Measurements from ENCODE around the gene CHSY1.
A peak's percentile ranks its signal among the peaks of the same experiment; 100 is the strongest.
"Not testable (repeated sequence)": the region's sequence is repeated elsewhere in the genome, so short reads cannot be mapped to it uniquely, and the experiment has no call there.

Gene CHSY1, protein sequence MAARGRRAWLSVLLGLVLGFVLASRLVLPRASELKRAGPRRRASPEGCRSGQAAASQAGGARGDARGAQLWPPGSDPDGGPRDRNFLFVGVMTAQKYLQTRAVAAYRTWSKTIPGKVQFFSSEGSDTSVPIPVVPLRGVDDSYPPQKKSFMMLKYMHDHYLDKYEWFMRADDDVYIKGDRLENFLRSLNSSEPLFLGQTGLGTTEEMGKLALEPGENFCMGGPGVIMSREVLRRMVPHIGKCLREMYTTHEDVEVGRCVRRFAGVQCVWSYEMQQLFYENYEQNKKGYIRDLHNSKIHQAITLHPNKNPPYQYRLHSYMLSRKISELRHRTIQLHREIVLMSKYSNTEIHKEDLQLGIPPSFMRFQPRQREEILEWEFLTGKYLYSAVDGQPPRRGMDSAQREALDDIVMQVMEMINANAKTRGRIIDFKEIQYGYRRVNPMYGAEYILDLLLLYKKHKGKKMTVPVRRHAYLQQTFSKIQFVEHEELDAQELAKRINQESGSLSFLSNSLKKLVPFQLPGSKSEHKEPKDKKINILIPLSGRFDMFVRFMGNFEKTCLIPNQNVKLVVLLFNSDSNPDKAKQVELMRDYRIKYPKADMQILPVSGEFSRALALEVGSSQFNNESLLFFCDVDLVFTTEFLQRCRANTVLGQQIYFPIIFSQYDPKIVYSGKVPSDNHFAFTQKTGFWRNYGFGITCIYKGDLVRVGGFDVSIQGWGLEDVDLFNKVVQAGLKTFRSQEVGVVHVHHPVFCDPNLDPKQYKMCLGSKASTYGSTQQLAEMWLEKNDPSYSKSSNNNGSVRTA

DNA sequence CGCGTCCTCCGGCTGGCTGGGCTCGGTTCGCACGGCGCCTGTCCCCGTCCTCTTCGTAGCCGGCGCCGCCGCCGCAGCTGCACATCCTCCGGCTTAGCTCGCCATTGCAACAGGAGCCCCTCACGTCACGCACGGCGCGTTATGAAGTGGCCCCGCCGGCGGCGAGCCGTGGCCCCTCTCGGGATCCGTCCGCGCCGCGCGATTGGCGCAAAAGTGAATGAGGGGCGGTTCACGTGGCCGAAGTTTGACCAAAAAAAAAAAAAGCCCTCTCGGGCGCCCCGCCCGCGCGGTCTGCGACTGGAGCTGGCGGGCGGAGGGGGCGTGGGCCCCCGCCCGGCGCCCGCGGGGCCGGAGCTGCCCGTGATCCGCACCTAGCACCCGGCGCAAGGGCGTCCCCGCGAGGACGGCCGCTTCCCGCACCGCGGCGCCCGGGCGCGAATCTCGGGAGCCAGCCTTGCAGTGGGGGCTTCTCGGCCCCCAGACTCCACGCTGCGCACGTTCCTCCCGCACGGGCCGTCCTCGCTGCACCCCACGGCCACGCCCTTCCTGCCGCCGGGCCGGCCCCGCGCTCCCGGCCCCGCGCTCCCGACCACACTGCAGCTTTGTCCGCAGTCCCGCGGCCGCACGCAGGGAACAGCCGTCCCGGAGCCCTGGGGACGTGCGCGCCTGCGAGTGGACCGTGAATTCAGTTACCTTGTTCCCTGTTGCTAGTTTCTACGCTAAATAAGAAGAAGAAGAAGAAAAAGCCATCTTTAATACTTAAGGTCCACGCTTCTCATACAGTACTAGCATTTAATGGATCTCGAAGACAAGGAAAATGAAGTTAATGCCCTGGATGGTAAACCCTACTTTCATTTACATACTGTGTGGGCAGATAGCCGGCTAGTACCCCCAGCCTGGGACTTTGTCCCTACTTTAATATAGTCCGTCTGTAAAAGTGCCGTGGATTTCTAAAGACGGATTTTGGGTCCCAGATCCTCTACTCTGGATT is at the start of gene CHSY1:
TSS of gene CHSY1 (minus strand) at position 219 of the 991 bp plus-strand sequence. CDS start 592 bp downstream, outside the sequence.
- DNase-seq = peak; percentile 95

DNA sequence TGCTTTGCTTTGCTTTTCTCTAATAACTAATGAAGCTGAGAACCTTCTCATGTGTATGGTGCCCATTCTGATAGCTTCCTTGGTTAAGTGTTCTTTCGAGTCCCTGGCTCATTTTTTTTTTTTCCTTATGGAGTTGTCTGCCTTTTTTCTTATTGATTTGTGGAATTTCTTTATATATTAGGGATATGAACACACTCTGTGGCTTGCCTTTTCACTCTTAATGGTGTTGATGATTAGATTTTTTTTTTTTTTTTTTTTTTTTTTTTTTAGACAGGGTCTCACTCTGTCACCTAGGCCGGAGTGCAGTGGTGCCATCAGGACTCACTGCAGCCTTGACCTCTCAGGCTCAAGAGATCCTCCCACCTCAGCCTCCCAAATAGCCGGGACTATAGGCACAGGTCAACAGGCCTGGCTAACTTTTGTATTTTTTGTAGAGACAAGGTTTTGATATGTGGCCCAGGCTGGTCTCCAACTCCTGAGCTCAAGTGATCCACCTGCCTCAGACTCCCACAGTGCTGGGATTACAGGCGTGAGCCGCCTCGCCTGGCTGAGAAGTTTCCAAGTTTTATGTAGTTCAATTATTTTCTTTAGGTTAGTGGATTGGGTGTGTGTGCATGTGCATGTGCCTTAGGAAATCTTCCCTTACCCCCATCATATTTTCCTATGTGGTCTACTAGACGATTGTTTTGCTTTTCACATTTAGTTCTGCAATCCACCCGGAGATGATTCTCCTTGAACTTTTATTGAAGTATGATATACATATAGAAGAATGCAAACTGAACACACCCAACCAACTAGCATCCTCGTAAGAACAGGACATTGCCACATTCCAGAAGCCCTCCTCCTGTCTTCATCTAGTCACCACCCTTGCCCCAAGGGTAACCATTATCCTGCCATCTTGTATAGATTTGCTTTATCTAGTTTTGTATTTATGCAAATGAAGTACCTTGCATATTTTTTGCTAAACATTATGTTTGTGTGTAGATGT is 44.9 kb upstream of the CHSY1 start:
- no peak for DNase-seq

DNA sequence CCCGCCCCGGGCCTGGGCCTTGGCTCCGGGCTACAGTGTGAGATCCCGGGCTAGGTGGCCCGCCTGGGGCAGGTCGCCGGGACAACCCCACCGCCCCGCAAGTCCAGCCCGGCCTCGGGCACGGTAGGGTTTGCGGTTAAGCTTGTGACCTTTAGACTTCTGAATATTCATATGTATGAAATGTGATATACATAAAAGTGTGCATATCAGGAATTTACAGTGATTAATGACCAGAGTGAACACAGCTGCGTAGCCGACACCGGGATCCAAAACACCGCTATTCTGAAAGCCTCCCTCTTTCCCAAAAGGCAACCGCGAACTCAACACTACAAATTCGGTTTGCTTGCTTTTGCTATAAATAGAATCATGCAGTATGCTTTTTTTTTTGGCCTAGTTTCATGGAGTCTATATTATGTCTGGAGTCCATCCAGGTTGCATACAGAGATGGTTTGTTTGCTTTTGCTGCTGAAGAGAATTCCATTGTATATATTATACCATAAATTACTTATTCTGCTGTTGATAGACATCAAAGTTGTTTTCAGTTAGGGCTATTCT is 43.8 kb upstream of the CHSY1 start:
- no peak for DNase-seq

- DNase-seq = peak; percentile 99
These were observed 43.1 kb upstream of the CHSY1 start, which contains the start of gene SNRPA1 for GRCh38 chr15:101294731-101295606. Gene SNRPA1 (minus strand): TSS chr15:101295248. CDS start chr15:101295178, 70 bp downstream.

- DNase-seq = no peak
These were observed 41.3 kb upstream of the CHSY1 start for GRCh38 chr15:101293122-101293521.

GRCh38 chr15:101288905-101289513 is 37.2 kb upstream of the CHSY1 start:
- no peak for DNase-seq

DNA sequence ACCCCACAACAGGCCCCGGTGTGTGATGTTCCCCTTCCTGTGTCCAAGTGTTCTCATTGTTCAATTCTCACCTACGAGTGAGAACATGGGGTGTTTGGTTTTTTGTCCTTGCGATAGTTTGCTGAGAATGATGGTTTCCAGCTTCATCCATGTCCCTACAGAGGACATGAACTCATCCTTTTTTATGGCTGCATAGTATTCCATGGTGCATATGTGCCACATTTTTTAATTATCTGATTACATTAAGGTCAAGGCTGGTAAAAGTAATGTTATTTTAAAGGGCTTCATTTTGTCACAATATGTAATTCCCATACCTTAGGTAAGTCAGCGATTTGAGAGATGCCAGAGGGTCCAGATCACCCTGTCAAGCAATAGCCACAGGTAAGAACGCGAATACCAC is 35.5 kb upstream of the CHSY1 start:
- not testable (repeated sequence) for DNase-seq

DNA sequence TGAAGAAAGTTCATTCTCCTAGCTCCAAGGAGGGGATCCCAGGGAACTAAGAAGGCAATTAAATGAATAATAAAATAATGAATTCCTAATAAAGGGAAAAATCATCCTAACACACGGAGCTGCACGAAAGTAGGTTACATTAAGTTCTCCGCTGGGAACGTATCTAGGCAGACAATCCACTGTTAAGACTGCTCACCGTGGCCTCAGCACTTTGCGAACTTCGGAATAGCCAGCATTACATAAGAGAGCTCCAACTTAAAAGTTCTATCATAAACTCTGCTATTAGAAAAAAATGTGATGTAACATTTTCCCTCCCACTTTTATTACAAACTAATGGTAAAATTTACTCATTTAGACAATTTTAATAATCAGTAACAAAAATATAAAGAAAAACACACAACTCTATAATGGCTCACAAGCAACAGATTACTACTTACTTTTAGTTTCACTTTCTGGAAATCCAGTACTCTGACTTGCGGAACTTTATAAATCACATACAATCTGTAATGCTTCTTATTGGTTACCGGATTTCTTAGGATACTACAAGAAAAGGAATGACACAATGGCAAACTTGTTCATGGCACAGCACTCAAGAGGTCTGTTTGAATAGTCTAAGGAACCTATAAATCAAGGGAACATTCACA is 34.7 kb upstream of the CHSY1 start:
- DNase-seq = no peak

DNA sequence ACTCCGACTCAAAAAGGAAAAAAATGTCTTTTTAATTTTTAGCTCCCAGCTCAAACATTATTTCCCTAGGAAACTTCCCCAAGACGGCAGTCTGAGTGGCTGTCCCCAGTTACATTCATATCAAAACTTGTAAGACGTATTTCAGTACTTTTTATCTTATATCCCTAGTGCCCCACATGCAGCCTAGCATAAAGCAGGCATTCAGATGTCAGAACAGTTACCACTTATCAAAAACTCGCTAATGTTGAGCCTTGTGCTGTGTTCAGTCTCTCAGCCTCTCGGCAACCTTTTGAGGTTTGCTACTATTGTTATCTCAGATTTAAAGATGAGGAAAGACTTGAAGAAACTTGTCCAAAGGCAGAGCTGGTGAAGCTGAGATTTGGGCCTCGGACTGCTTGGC is 32.1 kb upstream of the CHSY1 start:
- DNase-seq = no peak

GRCh38 chr15:101280007-101280406 is 28.2 kb upstream of the CHSY1 start:
- no peak for DNase-seq

GRCh38 chr15:101277943-101278564 is 26.2 kb upstream of the CHSY1 start:
- no peak for DNase-seq

DNA sequence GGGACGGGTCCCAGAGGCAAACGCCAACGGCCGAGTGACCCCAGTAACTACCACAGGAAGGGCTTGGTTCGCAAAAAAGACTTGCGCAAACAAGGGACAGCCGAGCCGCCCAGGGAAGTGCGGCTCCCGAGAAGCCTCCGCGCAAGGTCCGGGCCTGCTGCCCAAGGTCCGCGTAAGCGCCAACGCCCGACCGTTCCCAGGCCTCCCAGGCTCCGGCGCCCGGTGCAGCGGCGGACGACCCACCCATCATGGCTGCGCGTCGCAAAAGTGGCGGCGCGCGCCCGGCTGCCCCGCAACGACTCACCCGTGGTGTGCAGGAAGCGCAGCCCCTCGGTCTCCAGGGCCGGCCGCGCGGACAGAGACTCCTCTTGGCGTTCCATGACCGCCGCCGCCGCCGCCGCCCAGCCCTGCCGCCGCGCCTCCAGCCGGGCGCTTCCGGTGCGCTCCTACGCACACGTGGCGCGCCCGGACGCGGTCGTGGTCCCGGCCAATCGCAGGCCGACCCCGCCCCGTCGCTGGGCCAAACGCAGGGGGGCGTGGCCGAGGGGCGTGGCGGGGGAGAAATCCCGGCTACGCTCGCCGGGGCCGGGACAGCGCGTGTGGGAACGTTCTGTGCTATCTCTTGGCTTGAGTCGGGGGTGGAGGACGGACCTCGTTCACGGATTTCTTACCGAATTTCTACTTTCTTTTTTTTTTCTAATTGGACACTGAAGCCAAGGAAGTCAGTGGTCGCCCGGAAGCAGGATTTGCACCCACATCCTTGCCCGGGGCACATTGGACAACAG is 25.4 kb upstream of the CHSY1 start, which contains the start of gene SELENOS:
TSS of gene SELENOS (minus strand) at position 448 of the 785 bp plus-strand sequence. CDS start at position 380, 68 bp downstream.
- peak; percentile 94 for DNase-seq

DNA sequence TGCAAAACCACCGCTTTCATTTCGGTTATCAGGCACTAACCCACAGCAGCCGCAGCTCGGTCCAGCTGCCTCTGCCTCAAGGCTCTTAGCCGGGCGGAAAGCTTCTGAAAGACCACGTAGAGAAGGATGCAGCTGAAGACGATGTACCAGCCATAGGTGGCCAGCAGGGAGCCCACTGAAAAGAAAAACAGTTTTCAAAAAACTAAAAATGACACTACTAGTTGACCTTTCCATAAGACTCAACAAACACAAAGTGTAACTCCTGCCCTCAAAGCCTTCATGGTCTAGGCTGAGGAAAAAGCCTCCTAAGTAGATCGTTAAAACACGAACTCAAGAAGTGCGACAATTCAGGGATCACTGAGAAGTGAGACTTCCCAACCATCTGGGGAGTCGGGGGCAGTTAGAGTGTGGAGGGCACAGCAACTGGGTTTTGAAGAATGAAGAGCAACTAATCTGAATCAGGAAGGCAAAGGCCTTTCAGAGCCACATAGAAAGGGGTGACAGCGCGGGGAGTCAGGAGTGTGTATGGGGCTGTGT is 24.7 kb upstream of the CHSY1 start:
- DNase-seq = peak; percentile 59

- DNase-seq = peak; percentile 5
These were observed 23.2 kb upstream of the CHSY1 start for GRCh38 chr15:101275018-101275417.

DNA sequence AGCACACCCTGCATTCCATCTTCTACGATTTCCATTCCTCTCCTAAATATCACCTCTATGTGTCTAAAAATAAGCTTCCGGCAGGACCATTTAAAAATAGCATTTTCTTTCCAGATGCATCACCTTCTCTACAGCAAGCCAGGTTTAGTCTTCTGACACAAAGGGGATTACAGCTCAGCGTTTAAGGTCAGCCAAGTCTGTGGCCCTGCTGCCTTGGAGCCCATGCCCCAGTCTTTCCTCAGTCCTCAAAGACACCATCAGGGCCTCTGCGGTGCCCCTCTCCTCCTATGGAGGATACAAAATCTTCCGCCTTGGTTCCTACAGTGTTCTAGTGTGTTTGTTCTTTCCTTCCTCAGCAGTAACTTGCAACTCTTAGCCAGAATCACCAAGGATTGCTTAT is 21.7 kb upstream of the CHSY1 start:
- peak; percentile 4 for DNase-seq

DNA sequence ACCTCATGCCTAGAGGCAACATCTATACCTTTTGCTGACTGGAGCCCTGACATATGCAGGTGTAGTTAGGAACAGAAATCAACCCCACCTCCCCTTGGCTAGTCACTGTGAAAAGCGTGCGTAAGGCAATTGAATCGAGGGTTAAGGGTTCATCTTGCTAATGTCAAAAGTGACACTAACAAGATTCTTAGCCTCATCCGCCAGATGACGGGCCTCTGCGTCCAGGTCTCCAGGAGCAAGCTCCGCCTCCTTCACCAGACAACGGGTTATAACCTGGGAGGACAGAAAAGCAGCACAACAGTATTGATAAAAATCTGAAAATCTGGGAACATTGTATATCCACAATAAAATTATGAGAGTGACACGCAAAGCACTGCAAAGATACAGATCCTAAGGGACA is 20.7 kb upstream of the CHSY1 start:
- no peak for DNase-seq
